Stimulated activated CD8-positive, alpha-beta memory T cell treated with anti-CD3 and anti-CD28 coated beads, Interleukin-15, amount 100 ng/mL, for 4 hours (primary cell): ENCODE measurements around the gene CRB2.

ENCODE experiments used
- DNase-seq, 2 donors: peaks; one replicate each; pipeline ENCODE4 v3.0.0-alpha.2; 2020; ENCODE audit warnings: low read depth in 2 of 2

CRB2 gene

GRCh38 chr9:123421186-123421585 is 65.2 kb downstream of the CRB2 start:
- no peak for DNase-seq

GRCh38 chr9:123421801-123422455 is 65.9 kb downstream of the CRB2 start:
- no peak for DNase-seq

- no peak for DNase-seq
Observed at GRCh38 chr9:123422635-123423310, 66.8 kb downstream of the CRB2 start.

GRCh38 chr9:123423311-123423640 is 67.3 kb downstream of the CRB2 start:
- DNase-seq: no peak

- no peak for DNase-seq
Observed at GRCh38 chr9:123424131-123424530, 68.1 kb downstream of the CRB2 start.

GRCh38 chr9:123424552-123425225 is 68.7 kb downstream of the CRB2 start:
- no peak for DNase-seq

- no peak for DNase-seq
Observed at GRCh38 chr9:123425261-123425821, 69.3 kb downstream of the CRB2 start.

GRCh38 chr9:123425836-123426365 is 69.9 kb downstream of the CRB2 start:
- DNase-seq: no peak

- no peak for DNase-seq
Observed at GRCh38 chr9:123426406-123426805, 70.4 kb downstream of the CRB2 start.
